Astrocyte of the spinal cord (primary cell): ENCODE data around the gene OR4D5.

Experiments
- DNase-seq: peaks from one replicate; pipeline ENCODE4 v3.0.0; 2011; ENCODE audit warnings: low read depth, low spot score
- H3K4me3 ChIP-seq: 2 replicates; pipeline ENCODE4 v1.5.1; 2011; ENCODE audit warnings: low read depth, mild to moderate bottlenecking, low read length, moderate library complexity
- in situ Hi-C: cut with HindIII; loops from 2 replicates; pipeline ENCODE4 v1.10.0; 2017; ENCODE audit warnings: low sequenced_read_pairs
- TF ChIP-seq, protein P1 (sequence below): IDR thresholded peaks from 2 replicates; pipeline ENCODE4 v1.5.1; 2012; ENCODE audit warnings: low read depth, mild to moderate bottlenecking, low read length, inconsistent platforms

The OR4D5 gene

DNA sequence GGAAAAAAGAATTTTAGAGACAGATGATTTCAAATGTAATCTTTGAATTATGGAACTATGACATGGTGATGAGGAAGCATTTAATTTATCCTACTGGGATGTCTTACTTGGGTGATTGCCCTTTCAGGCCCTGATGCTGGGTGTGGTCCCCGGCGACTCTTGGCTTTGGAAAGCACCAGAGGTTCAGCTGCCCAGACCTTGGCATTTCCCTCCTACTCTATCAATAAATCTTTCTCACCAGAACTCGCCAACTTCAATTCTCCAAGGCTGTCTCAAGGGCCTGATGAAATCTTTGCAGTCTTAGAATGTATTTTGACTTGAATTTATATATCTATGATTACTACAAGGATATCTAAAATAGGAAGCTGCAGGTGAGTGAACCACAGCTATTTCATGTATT, 18.5 kb upstream of the OR4D5 start:
- H3K4me3 ChIP-seq: no peak overlapping the region

DNA sequence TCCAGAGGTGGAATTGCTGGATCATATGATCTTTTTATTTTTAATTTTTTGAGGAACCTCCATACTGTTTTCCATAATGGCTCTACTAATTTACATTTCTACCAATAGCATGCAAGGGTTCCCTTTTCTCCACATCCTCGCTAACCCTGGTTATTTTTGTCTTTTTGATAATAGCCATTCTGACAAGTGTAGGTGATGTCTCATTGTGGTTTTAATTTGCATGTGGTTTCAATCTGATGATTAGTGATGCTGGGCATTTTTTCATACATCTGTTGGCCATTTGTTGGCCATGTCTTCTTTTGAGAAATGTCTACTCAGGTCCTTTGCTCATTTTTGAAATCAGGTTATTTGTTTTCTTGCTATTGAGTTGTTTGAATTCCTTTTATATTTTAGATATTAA, 15.4 kb upstream of the OR4D5 start:
- in situ Hi-C loops: no loop called here
- H3K4me3 ChIP-seq: no peak overlapping the region
- DNase-seq: no peak
- TF ChIP-seq, protein P1, sequence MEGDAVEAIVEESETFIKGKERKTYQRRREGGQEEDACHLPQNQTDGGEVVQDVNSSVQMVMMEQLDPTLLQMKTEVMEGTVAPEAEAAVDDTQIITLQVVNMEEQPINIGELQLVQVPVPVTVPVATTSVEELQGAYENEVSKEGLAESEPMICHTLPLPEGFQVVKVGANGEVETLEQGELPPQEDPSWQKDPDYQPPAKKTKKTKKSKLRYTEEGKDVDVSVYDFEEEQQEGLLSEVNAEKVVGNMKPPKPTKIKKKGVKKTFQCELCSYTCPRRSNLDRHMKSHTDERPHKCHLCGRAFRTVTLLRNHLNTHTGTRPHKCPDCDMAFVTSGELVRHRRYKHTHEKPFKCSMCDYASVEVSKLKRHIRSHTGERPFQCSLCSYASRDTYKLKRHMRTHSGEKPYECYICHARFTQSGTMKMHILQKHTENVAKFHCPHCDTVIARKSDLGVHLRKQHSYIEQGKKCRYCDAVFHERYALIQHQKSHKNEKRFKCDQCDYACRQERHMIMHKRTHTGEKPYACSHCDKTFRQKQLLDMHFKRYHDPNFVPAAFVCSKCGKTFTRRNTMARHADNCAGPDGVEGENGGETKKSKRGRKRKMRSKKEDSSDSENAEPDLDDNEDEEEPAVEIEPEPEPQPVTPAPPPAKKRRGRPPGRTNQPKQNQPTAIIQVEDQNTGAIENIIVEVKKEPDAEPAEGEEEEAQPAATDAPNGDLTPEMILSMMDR: no peak

More for the DNA sequence above, 18.5 kb upstream of the OR4D5 start:
- DNase-seq: no peak
- TF ChIP-seq, protein P1: no peak
- in situ Hi-C loops: no loop called here

DNA sequence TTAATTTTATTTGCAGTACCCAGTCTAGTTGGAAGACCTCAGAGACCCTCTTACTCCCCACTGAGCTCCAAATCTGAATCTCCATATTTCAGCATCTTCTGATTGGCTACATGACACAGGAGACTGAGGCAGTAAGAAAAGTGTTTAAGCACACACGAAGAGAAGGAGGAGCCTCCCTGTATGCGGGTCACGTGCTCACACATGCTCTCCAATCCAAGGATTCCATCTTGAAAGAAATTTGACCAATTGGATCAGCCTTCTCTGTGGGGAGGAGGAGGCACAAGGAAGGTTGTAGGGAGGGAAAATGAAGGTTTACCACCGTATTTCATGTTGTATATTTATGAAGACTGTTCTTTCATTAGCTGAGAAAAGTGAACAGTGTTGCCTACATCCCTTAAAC, 3.0 kb downstream of the OR4D5 start:
- no peak for DNase-seq
- TF ChIP-seq, protein P1: no peak
- in situ Hi-C loops: no loop called here

DNA sequence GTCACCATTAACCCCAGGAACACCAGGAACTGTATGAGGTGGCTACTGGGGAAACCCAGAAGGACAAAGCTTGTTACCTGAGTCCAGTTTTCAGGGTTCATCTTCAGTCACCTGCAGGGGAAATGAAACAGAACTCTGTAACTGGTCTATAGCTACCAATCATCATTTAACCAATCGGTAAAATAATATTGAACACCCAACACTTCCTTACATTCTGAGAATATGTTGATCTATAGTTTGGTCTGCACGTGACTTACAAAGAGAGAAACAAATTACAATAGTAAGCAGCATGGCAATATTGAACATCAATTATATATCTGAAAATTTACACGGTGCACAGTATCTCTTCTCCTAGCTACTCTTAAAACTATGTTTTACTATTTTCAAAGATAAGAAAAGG, 4.3 kb downstream of the OR4D5 start, which contains the start of gene OR6T1:
OR6T1 (minus strand) TSS at position 101 of the 400 bp plus-strand sequence; CDS start at position 101, 0 bp downstream.
- in situ Hi-C loops: no loop called here

More for the DNA sequence above, 3.0 kb downstream of the OR4D5 start:
- no peak overlapping the region for H3K4me3 ChIP-seq

DNA sequence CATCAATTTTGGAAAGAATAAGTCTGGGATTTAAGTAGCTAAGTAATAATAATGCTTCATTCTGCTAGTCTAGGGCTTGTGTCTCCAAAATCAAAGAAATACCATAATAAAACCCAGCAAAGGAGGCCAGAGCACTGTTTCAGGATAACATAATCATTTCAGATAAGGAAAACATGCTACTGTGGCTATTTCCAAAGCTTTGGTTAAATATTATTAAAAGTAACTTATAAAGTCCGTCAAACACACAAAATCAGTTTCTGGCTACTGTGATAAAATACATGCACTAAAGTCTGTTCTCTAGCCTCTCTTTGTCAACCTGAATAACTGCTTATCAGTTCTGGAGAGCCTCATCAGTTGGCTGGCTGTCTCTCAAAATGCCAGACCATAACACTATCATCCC, 5.7 kb downstream of the OR4D5 start:
- DNase-seq: no peak
- in situ Hi-C loops: no loop called here
- H3K4me3 ChIP-seq: no peak overlapping the region
- TF ChIP-seq, protein P1: no peak

More for the DNA sequence above, 4.3 kb downstream of the OR4D5 start, which contains the start of gene OR6T1:
- DNase-seq: no peak
- TF ChIP-seq, protein P1: no peak
- no peak within 1 kb of the TSS for H3K4me3 ChIP-seq

DNA sequence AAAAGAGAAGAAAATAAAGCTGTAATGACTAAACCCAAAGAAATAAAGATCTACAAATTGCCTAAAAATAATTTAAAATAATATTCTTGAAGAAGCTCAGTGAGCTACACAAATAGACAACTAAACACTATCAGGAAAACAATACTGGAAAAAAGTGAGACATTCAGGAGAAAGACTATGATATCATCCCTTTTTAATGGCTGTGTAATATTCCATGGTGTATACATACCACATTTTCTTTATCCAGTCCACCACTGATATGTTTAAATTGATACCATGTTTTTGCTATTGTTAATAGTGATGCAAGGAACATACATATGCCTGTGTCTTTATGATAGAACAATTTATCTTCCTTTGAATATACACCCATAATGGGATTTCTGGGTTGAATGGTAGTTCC, 17.3 kb downstream of the OR4D5 start:
- H3K4me3 ChIP-seq: no peak overlapping the region
- TF ChIP-seq, protein P1: no peak
- no peak for DNase-seq
- in situ Hi-C loops: no loop called here

DNA sequence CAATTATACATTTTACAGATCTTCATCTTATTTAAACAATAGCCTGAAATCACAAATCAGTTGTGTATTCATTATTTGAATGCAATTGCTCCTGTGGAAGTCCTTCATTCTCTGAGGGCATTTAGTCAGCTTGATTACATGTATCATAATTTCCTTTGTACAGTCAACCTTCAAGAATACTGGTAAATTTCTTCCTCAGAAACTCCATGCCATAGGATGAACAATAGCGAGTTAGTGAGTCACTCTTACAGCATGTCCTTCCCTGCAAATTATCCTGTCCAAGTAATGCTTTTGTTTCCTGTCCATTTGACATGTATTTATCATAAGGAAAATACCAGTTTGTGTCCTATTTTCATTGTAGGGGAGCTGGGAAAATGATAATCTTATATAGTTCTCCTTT, 34.4 kb downstream of the OR4D5 start:
- TF ChIP-seq, protein P1: no peak
- in situ Hi-C loops: no loop called here
- no peak overlapping the region for H3K4me3 ChIP-seq
- DNase-seq: peak; percentile 79
